Measurements from ENCODE around the gene TRPM2. TPM values are rescaled to one million over a fixed set of nuclear protein-coding genes. Genes with fewer than 3 reads are reported as not detected.

TRPM2 gene
- total and polyA plus RNA-seq, 2 of the 13 experiments (the other 11 are each of a cell fraction or from before 2014, with no cell fraction given): 0.07 to 0.20 TPM

DNA sequence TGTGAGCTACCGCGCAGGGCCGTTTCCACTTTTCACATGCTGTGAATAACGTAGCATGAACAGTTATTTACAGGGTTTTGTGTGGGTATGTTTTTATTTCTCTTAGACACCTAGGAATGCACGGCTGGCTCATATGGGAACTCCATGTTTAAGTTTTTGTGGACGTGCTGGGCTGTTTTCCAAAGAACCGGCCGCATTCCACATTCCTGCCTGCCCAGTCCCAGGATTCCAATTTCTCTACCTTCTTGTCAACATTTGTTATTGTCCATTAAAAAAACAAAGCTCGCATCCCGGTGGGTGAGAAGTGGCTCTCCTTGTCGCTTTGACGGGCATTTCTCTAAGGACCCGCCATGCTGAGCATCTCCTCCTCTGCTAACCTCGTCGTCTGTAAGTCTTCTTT is 54.8 kb downstream of the TRPM2 start:
- no peak overlapping the region for H3K27ac ChIP-seq (ENCODE audit: extremely low read length, insufficient read depth, low read length)
- in situ Hi-C loops (cut with HindIII; ENCODE audit: extremely low pct_ligation_motif_present, low pct_unique_long_range_greater_than_20kb) (no loop called here), intact Hi-C loops (cut with micrococcal nuclease; ENCODE audit: unreplicated experiment) (no loop called here)
- FAIRE-seq (no peak), DNase-seq (ENCODE audit: low spot score) (no peak), ATAC-seq (no peak)
- 0 out of 2 replicates have a peak, but pooled peaks cover 7% of the 10 kb centered on the region for H3K9me3 ChIP-seq (ENCODE audit: low read length)
- no peaks in the 10 kb centered on the region for H3K27me3 ChIP-seq (ENCODE audit: control insufficient read depth in 1 of 2, insufficient read depth in 2 of 2, low read length in 2 of 2)
- POLR2A ChIA-PET: no interaction called here
- WGBS (ENCODE audit: low lambda C conversion rate): 67% methylated on average over 15 of the region's 15 CpGs
- CTCF ChIA-PET (ENCODE audit: low intra/inter-chr PET ratio, low total read pairs): no interaction called here
- no peaks in the 10 kb centered on the region for H4K20me1 ChIP-seq (ENCODE audit: insufficient read depth, low read length)
- no peak overlapping the region for H2AFZ ChIP-seq (ENCODE audit: low read length)
- no peaks in the 10 kb centered on the region for H3K4me1 ChIP-seq (ENCODE audit: insufficient read depth, low read length)
- H3K9ac ChIP-seq (ENCODE audit: insufficient read depth, low read depth, low read length): no peak overlapping the region
- no peaks in the 10 kb centered on the region for H3K79me2 ChIP-seq (ENCODE audit: insufficient read depth, low read length)
- no TSS peak for BruUV-seq (replicated peaks)
- no peaks in the 10 kb centered on the region for H3K36me3 ChIP-seq (replicated peaks in 1 of 2; ENCODE audit: control insufficient read depth in 1 of 2, insufficient read depth in 2 of 2, low read length in 2 of 2)
- no peak overlapping the region for H3K4me2 ChIP-seq (ENCODE audit: low read depth, low read length)
- no peak overlapping the region for H3K4me3 ChIP-seq (replicated peaks in 1 of 3; ENCODE audit: insufficient read depth in 1 of 3, low read depth in 2 of 3, low read length in 3 of 3)
- TF ChIP-seq DNMT1 (CRISPR knock-in tag; IDR thresholded peaks at IDR 0.05) (no peak), ZSCAN29 (CRISPR knock-in tag; conservative IDR thresholded peaks at IDR 0.05) (no peak), HOXA5 (CRISPR knock-in tag; IDR thresholded peaks at IDR 0.05) (no peak), CHCHD3 (CRISPR knock-in tag; IDR thresholded peaks at IDR 0.05) (no peak)
- TF ChIP-seq, protein P1, sequence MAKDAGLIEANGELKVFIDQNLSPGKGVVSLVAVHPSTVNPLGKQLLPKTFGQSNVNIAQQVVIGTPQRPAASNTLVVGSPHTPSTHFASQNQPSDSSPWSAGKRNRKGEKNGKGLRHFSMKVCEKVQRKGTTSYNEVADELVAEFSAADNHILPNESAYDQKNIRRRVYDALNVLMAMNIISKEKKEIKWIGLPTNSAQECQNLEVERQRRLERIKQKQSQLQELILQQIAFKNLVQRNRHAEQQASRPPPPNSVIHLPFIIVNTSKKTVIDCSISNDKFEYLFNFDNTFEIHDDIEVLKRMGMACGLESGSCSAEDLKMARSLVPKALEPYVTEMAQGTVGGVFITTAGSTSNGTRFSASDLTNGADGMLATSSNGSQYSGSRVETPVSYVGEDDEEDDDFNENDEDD (CRISPR knock-in tag; IDR thresholded peaks at IDR 0.05; ENCODE audit: borderline replicate concordance): no peak

- no peak for FAIRE-seq
- in situ Hi-C loops (cut with HindIII; ENCODE audit: extremely low pct_ligation_motif_present, low pct_unique_long_range_greater_than_20kb) (no loop called here), intact Hi-C loops (cut with micrococcal nuclease; ENCODE audit: unreplicated experiment) (no loop called here)
- H3K36me3 ChIP-seq (replicated peaks in 1 of 2; ENCODE audit: control insufficient read depth in 1 of 2, insufficient read depth in 2 of 2, low read length in 2 of 2): no peaks in the 10 kb centered on the region
- POLR2A ChIA-PET: no interaction called here
- no peak overlapping the region for H2AFZ ChIP-seq (ENCODE audit: low read length)
- TF ChIP-seq ZNF558 (CRISPR knock-in tag; IDR thresholded peaks at IDR 0.05; ENCODE audit: borderline replicate concordance): no peak
- no peak for TF ChIP-seq ZNF557 (CRISPR knock-in tag; IDR thresholded peaks at IDR 0.05)
- no peak for TF ChIP-seq ZFP37 (CRISPR knock-in tag; IDR thresholded peaks at IDR 0.05; ENCODE audit: borderline replicate concordance)
- TF ChIP-seq CBX2 (IDR thresholded peaks at IDR 0.05; ENCODE audit: low read depth, low read length): no peak
- no peak for TF ChIP-seq CBX2 (CRISPR knock-in tag; IDR thresholded peaks at IDR 0.05; ENCODE audit: low read depth)
- TF ChIP-seq ERF (CRISPR knock-in tag; IDR thresholded peaks at IDR 0.05): no peak
- 20% methylated on average over 5 of the region's 27 CpGs for WGBS (ENCODE audit: low lambda C conversion rate)
- DNase-seq (ENCODE audit: low spot score): no peak
- no peak for ATAC-seq
- no peaks in the 10 kb centered on the region for H3K79me2 ChIP-seq (ENCODE audit: insufficient read depth, low read length)
- CTCF ChIA-PET (ENCODE audit: low intra/inter-chr PET ratio, low total read pairs): no interaction called here
- no peaks in the 10 kb centered on the region for H3K4me1 ChIP-seq (ENCODE audit: insufficient read depth, low read length)
- H3K9me3 ChIP-seq (ENCODE audit: low read length): no peaks in the 10 kb centered on the region
- no peak overlapping the region for H3K4me3 ChIP-seq (replicated peaks in 1 of 3; ENCODE audit: insufficient read depth in 1 of 3, low read depth in 2 of 3, low read length in 3 of 3)
- peaks cover 0 to 16% of the 10 kb centered on the region in 2 experiments; a peak in 2 of 5 replicates for H3K27me3 ChIP-seq (ENCODE audit: control insufficient read depth in 1 of 2, insufficient read depth in 2 of 2, low read length in 2 of 2)
- no peaks in the 10 kb centered on the region for H4K20me1 ChIP-seq (ENCODE audit: insufficient read depth, low read length)
- H3K4me2 ChIP-seq (ENCODE audit: low read depth, low read length): no peak overlapping the region
- no TSS peak for BruUV-seq (replicated peaks)
- no peak overlapping the region for H3K9ac ChIP-seq (ENCODE audit: insufficient read depth, low read depth, low read length)
- H3K27ac ChIP-seq (ENCODE audit: extremely low read length, insufficient read depth, low read length): no peak overlapping the region
These were observed 60.3 kb downstream of the TRPM2 start for GRCh38 chr21:44413566-44414290.

Data from HepG2 (cell line).